Liver (tissue), 9 donors: ENCODE data around the gene ITPRID1. TPM values are rescaled to one million over a fixed set of nuclear protein-coding genes. Genes with fewer than 3 reads are reported as not detected.

Source experiments
- DNase-seq: peaks from one replicate; pipeline ENCODE4 v3.0.0-alpha.2; 2017; ENCODE audit warnings: low spot score
- H3K27ac ChIP-seq, 2 donors: one replicate each; pipeline ENCODE4 v1.7.0; 2013; ENCODE audit warnings: inconsistent platforms in 2 of 2, low read length in 2 of 2, control low read depth in 1 of 2, low read depth in 1 of 2, mild to moderate bottlenecking in 1 of 2
- H3K27me3 ChIP-seq, 4 donors: one replicate each; pipeline versions ENCODE4 v1.6.1 to v1.7.0; 2013; ENCODE audit warnings: low read length in 3 of 4, inconsistent platforms in 1 of 4, mild to moderate bottlenecking in 1 of 4, moderate library complexity in 1 of 4; ENCODE audit not compliant: control insufficient read depth in 4 of 4, insufficient read depth in 4 of 4
- H3K36me3 ChIP-seq, 4 donors: one replicate each; pipeline versions ENCODE4 v1.6.1 to v1.7.0; 2013; ENCODE audit warnings: low read length in 3 of 4, mild to moderate bottlenecking in 3 of 4, low read depth in 1 of 4, moderate library complexity in 1 of 4; ENCODE audit not compliant: control insufficient read depth in 4 of 4, insufficient read depth in 3 of 4
- H3K4me1 ChIP-seq, 4 donors: one replicate each; pipeline versions ENCODE4 v1.6.1 to v1.7.0; 2013; ENCODE audit warnings: low read length in 3 of 4, mild to moderate bottlenecking in 3 of 4, moderate library complexity in 1 of 4; ENCODE audit not compliant: control insufficient read depth in 4 of 4, insufficient read depth in 4 of 4
- H3K4me3 ChIP-seq, 3 donors: one replicate each; pipeline versions ENCODE4 v1.6.1 to v1.7.0; 2013; ENCODE audit warnings: low read length in 3 of 3, control low read depth in 1 of 3, low read depth in 1 of 3, mild to moderate bottlenecking in 1 of 3
- H3K9ac ChIP-seq, 2 donors: one replicate each; pipeline ENCODE4 v1.7.0; 2013; ENCODE audit warnings: low read length in 2 of 2, mild to moderate bottlenecking in 2 of 2, moderate library complexity in 2 of 2, control low read depth in 1 of 2, low read depth in 1 of 2
- H3K9me3 ChIP-seq, 4 donors: one replicate each; pipeline versions ENCODE4 v1.6.1 to v1.7.0; 2013; ENCODE audit warnings: low read length in 3 of 4; ENCODE audit not compliant: control insufficient read depth in 4 of 4
- ATF3 ChIP-seq: IDR thresholded peaks from 2 replicates; pipeline ENCODE4 v1.6.1; 2016; ENCODE audit warnings: antibody characterized with exemption
- CTCF ChIP-seq: fragments of 150-350 bp; IDR thresholded peaks from 2 replicates; pipeline ENCODE4 v1.5.1; 2017; ENCODE audit warnings: improper control_type of control experiment, low read depth, low read length; ENCODE audit not compliant: missing input control
- EGR1 ChIP-seq, 2 donors: IDR thresholded peaks; 2 replicates each; pipeline ENCODE4 v1.6.1; 2016 to 2018; ENCODE audit warnings: antibody characterized with exemption in 2 of 2, low read depth in 2 of 2
- FOXA1 ChIP-seq: IDR thresholded peaks from 2 replicates; pipeline ENCODE4 v1.6.1; 2016; ENCODE audit warnings: antibody characterized with exemption
- FOXA2 ChIP-seq: IDR thresholded peaks from 2 replicates; pipeline ENCODE4 v1.6.1; 2016; ENCODE audit warnings: antibody characterized with exemption
- GABPA ChIP-seq, 2 donors: IDR thresholded peaks in 1 of 2; conservative IDR thresholded peaks in 1 of 2; 2 replicates each; pipeline ENCODE4 v1.6.1; 2016; ENCODE audit warnings: antibody characterized with exemption in 2 of 2, mild to moderate bottlenecking in 1 of 2, moderate library complexity in 1 of 2
- HNF4A ChIP-seq, 2 donors: conservative IDR thresholded peaks; 2 replicates each; pipeline ENCODE4 v1.6.1; 2016; ENCODE audit warnings: antibody characterized with exemption in 2 of 2, mild to moderate bottlenecking in 2 of 2
- HNF4G ChIP-seq: IDR thresholded peaks from 2 replicates; pipeline ENCODE4 v1.6.1; 2016; ENCODE audit warnings: antibody characterized with exemption
- JUND ChIP-seq, 2 donors: IDR thresholded peaks; 2 replicates each; pipeline ENCODE4 v1.6.1; 2016; ENCODE audit warnings: antibody characterized with exemption in 2 of 2
- MAX ChIP-seq: IDR thresholded peaks from 2 replicates; pipeline ENCODE4 v1.6.1; 2016; ENCODE audit warnings: antibody characterized with exemption
- NR2F2 ChIP-seq: IDR thresholded peaks from 2 replicates; pipeline ENCODE4 v1.6.1; 2016; ENCODE audit warnings: antibody characterized with exemption
- RAD21 ChIP-seq, 2 donors: IDR thresholded peaks; 2 replicates each; pipeline ENCODE4 v1.6.1; 2016; ENCODE audit warnings: antibody characterized with exemption in 2 of 2, mild to moderate bottlenecking in 2 of 2
- REST ChIP-seq: IDR thresholded peaks from 2 replicates; pipeline ENCODE4 v1.6.1; 2016; ENCODE audit warnings: antibody characterized with exemption, mild to moderate bottlenecking
- RXRA ChIP-seq, 2 donors: IDR thresholded peaks; 2 replicates each; pipeline ENCODE4 v1.6.1; 2017 to 2018; ENCODE audit warnings: antibody characterized with exemption in 2 of 2, mild to moderate bottlenecking in 1 of 2
- SP1 ChIP-seq: IDR thresholded peaks from 2 replicates; pipeline ENCODE4 v1.6.1; 2018; ENCODE audit warnings: antibody characterized with exemption, mild to moderate bottlenecking
- TAF1 ChIP-seq: conservative IDR thresholded peaks from 2 replicates; pipeline ENCODE4 v1.6.1; 2016; ENCODE audit warnings: antibody characterized with exemption, mild to moderate bottlenecking
- YY1 ChIP-seq: IDR thresholded peaks from 2 replicates; pipeline ENCODE4 v1.6.1; 2016; ENCODE audit warnings: antibody characterized with exemption, mild to moderate bottlenecking
- WGBS: extraction: QIAGEN DNeasy Blood & Tissue Kit; methylation state at CpG from one replicate; pipeline ENCODE4 v1.1.7; 2013; 5-methylcytosine and 5-hydroxymethylcytosine counted together
- polyA plus RNA-seq, 2 donors: library from polyadenylated mRNA; stranded (reverse) in 1 of 2; unstranded in 1 of 2; fragments of 200-250 nt in 1 of 2; fragments of >200 nt in 1 of 2; fragmentation: Nextera tagmentation in 1 of 2; extraction: Ambion mirVana in 1 of 2; gene quantifications; one replicate each; pipeline versions ENCODE4 v1.2.1 to v1.2.3, GENCODE V29; 2013 to 2015
- total RNA-seq, 2 donors: library from RNA; depleted of rRNA; stranded (reverse); fragments of >200 nt; gene quantifications; one replicate each; pipeline ENCODE4 v1.2.3, GENCODE V29; 2014
- donor health status: healthy.
- donor health status: healthy.
- donor health status: healthy.
- donor health status: healthy.
- donor health status: healthy.

Gene ITPRID1
- total and polyA plus RNA-seq, 4 donors: not detected

GRCh38 chr7:31695859-31696614 is 182.1 kb downstream of the ITPRID1 start:
- Histone ChIP-seq H3K27ac (no peak overlapping the region), H3K27me3 (peaks cover 0 to 11% (median 1%) of the 10 kb centered on the region in 4 donors), H3K9me3 (no peaks in the 10 kb centered on the region), H3K36me3 (no peaks in the 10 kb centered on the region), H3K9ac (no peak overlapping the region), H3K4me3 (no peak overlapping the region), H3K4me1 (no peaks in the 10 kb centered on the region)
- DNase-seq: no peak
- TF ChIP-seq CTCF: no peak
- TF ChIP-seq GABPA (IDR thresholded peaks at IDR 0.05 in 1 of 2, conservative IDR thresholded peaks at IDR 0.05 in 1 of 2): no peak
- TF ChIP-seq YY1: no peak
- TF ChIP-seq REST: no peak
- no peak for TF ChIP-seq TAF1
- WGBS: 73% methylated on average over 6 of the region's 6 CpGs

- H3K9ac ChIP-seq: no peak overlapping the region
- TF ChIP-seq NR2F2 (no peak), CTCF (no peak), HNF4A (conservative IDR thresholded peaks at IDR 0.05) (no peak), FOXA2 (no peak), YY1 (no peak), ATF3 (no peak), EGR1 (IDR thresholded peaks at IDR 0.05; ENCODE audit: low read depth in 2 of 2) (no peak), MAX (no peak), HNF4G (no peak), REST (no peak), GABPA (IDR thresholded peaks at IDR 0.05 in 1 of 2, conservative IDR thresholded peaks at IDR 0.05 in 1 of 2) (no peak), RXRA (IDR thresholded peaks at IDR 0.05) (no peak), RAD21 (IDR thresholded peaks at IDR 0.05) (no peak), TAF1 (no peak), FOXA1 (no peak), SP1 (no peak), JUND (IDR thresholded peaks at IDR 0.05) (no peak)
These were observed 185.2 kb downstream of the ITPRID1 start for GRCh38 chr7:31699050-31699449.

More at GRCh38 chr7:31699050-31699449, 185.2 kb downstream of the ITPRID1 start:
- Histone ChIP-seq H3K36me3 (no peaks in the 10 kb centered on the region), H3K27me3 (peaks cover 0 to 8% (median 2%) of the 10 kb centered on the region in 4 donors), H3K27ac (no peak overlapping the region), H3K4me1 (no peaks in the 10 kb centered on the region), H3K4me3 (no peak overlapping the region), H3K9me3 (no peaks in the 10 kb centered on the region)
- WGBS: 52% methylated on average over 2 of the region's 2 CpGs
- DNase-seq: no peak
